CD14-positive monocyte (primary cell): ENCODE data around the gene FOXP1. TPM values are rescaled to one million over a fixed set of nuclear protein-coding genes. Genes with fewer than 3 reads are reported as not detected.

Source experiments
- DNase-seq, 3 donors: peaks; one replicate each; pipeline ENCODE4 v3.0.0-alpha.2; 2011 to 2022
- H2AFZ ChIP-seq: 2 replicates; pipeline ENCODE4 v1.6.0; 2012; ENCODE audit warnings: mild to moderate bottlenecking, low read depth, low read length, inconsistent platforms; ENCODE audit not compliant: insufficient read depth, poor library complexity, severe bottlenecking
- H3K27ac ChIP-seq, 2 donors: 1 replicate in 1 of 2; 2 replicates in 1 of 2; pipeline ENCODE4 v1.5.1; 2012 to 2013; ENCODE audit warnings: low read length in 2 of 2, control low read depth in 1 of 2, inconsistent platforms in 1 of 2, low read depth in 1 of 2, mild to moderate bottlenecking in 1 of 2
- H3K27me3 ChIP-seq, 2 donors: one replicate each; pipeline versions ENCODE4 v1.6.0 to v1.6.1; 2011 to 2013; ENCODE audit warnings: low read length in 2 of 2; ENCODE audit not compliant: control insufficient read depth in 2 of 2, insufficient read depth in 2 of 2
- H3K36me3 ChIP-seq, 2 donors: replicated peaks in 1 of 2; 1 replicate in 1 of 2; 2 replicates in 1 of 2; pipeline versions ENCODE4 v1.5.1 to v1.6.1; 2012 to 2013; ENCODE audit warnings: low read length in 2 of 2, control low read depth in 1 of 2, inconsistent platforms in 1 of 2, mild to moderate bottlenecking in 1 of 2; ENCODE audit not compliant: insufficient read depth in 2 of 2, control insufficient read depth in 1 of 2
- H3K4me1 ChIP-seq, 2 donors: 1 replicate in 1 of 2; 2 replicates in 1 of 2; pipeline versions ENCODE4 v1.5.1 to v1.6.1; 2012 to 2013; ENCODE audit warnings: low read length in 2 of 2, control low read depth in 1 of 2, inconsistent platforms in 1 of 2, mild to moderate bottlenecking in 1 of 2, moderate library complexity in 1 of 2; ENCODE audit not compliant: insufficient read depth in 2 of 2, control insufficient read depth in 1 of 2
- H3K4me2 ChIP-seq: replicated peaks from 2 replicates; pipeline ENCODE3; 2012; ENCODE audit warnings: low read length, moderate library complexity, mild to moderate bottlenecking; ENCODE audit not compliant: poor library complexity, severe bottlenecking; ENCODE audit errors: extremely low read depth
- H3K4me3 ChIP-seq, 3 experiments: fragments of 200-600 bp in 1 of 3; sonication (generic) in 1 of 3; replicated peaks in 1 of 3; 1 replicate in 2 of 3; 2 replicates in 1 of 3; pipeline ENCODE4 v1.5.1; 2011 to 2013; ENCODE audit warnings: low read length in 3 of 3, mild to moderate bottlenecking in 3 of 3, control low read depth in 2 of 3, low read depth in 2 of 3, inconsistent platforms in 1 of 3, moderate library complexity in 1 of 3
- H3K79me2 ChIP-seq: 2 replicates; pipeline ENCODE4 v1.6.0; 2012; ENCODE audit warnings: mild to moderate bottlenecking, control low read depth, inconsistent platforms, low read length, moderate library complexity; ENCODE audit not compliant: insufficient read depth
- H3K9ac ChIP-seq: 2 replicates; pipeline ENCODE4 v1.6.0; 2017; ENCODE audit warnings: low read length, mild to moderate bottlenecking; ENCODE audit not compliant: insufficient read depth, poor library complexity, severe bottlenecking
- H3K9me3 ChIP-seq, 2 donors: replicated peaks in 1 of 2; 1 replicate in 1 of 2; 2 replicates in 1 of 2; pipeline versions ENCODE4 v1.5.1 to v1.6.1; 2012 to 2013; ENCODE audit warnings: low read length in 2 of 2, control low read depth in 1 of 2; ENCODE audit not compliant: control insufficient read depth in 1 of 2, insufficient read depth in 1 of 2
- H4K20me1 ChIP-seq: 2 replicates; pipeline ENCODE4 v1.6.0; 2012; ENCODE audit warnings: mild to moderate bottlenecking, low read length, control low read depth, moderate library complexity; ENCODE audit not compliant: insufficient read depth
- H3K27ac Mint-ChIP-seq, 7 donors: one replicate each; pipeline ENCODE4 v1.8.0; 2020; ENCODE audit warnings: mild to moderate bottlenecking in 7 of 7, mixed read lengths in 7 of 7, moderate library complexity in 6 of 7, inconsistent platforms in 2 of 7
- H3K27me3 Mint-ChIP-seq, 3 donors: one replicate each; pipeline ENCODE4 v1.8.0; 2021 to 2022; ENCODE audit warnings: low read depth in 3 of 3, mild to moderate bottlenecking in 3 of 3, mixed read lengths in 3 of 3, moderate library complexity in 3 of 3, inconsistent platforms in 1 of 3
- H3K36me3 Mint-ChIP-seq, 2 donors: one replicate each; pipeline ENCODE4 v1.8.0; 2020; ENCODE audit warnings: mixed read lengths in 2 of 2, inconsistent platforms in 1 of 2, mild to moderate bottlenecking in 1 of 2
- H3K4me1 Mint-ChIP-seq: one replicate; pipeline ENCODE4 v1.8.0; 2020; ENCODE audit warnings: mild to moderate bottlenecking, mixed read lengths
- H3K4me3 Mint-ChIP-seq, 2 donors: one replicate each; pipeline ENCODE4 v1.8.0; 2020; ENCODE audit warnings: mild to moderate bottlenecking in 2 of 2, mixed read lengths in 2 of 2, moderate library complexity in 1 of 2
- H3K9me3 Mint-ChIP-seq, 7 donors: one replicate each; pipeline ENCODE4 v1.8.0; 2020 to 2022; ENCODE audit warnings: mixed read lengths in 7 of 7, mild to moderate bottlenecking in 6 of 7, moderate library complexity in 6 of 7, inconsistent platforms in 2 of 7
- CTCF ChIP-seq: fragments of 200-600 bp; IDR thresholded peaks from one replicate; pipeline ENCODE4 v1.8.0; 2022; ENCODE audit warnings: antibody characterized with exemption, mild to moderate bottlenecking
- WGBS: methylation state at CpG from one replicate; pipeline ENCODE4 v1.1.5; 2013; ENCODE audit warnings: missing lambda C conversion rate; ENCODE audit not compliant: insufficient coverage; 5-methylcytosine and 5-hydroxymethylcytosine counted together
- intact Hi-C, 2 donors: fragments of 100-400 bp; cut with micrococcal nuclease; formaldehyde crosslinking; loops; one replicate each; pipeline versions ENCODE4 v1.15.0 to v1.15.1; 2023
- polyA plus RNA-seq, 3 donors: library from polyadenylated mRNA; depleted of rRNA in 1 of 3; unstranded in 2 of 3; stranded (reverse) in 1 of 3; fragments of 300-500 nt in 2 of 3; fragments of >200 nt in 1 of 3; fragmentation: Illumina TruSeq in 2 of 3; gene quantifications; 1 replicate in 2 of 3; 2 replicates in 1 of 3; pipeline ENCODE4 v1.2.3, GENCODE V29; 2012 to 2021

FOXP1 gene
- polyA plus RNA-seq, 3 donors, result 25.7 to 42.6 (median 27.8) TPM

- Histone ChIP-seq H3K4me2 (no peak overlapping the region), H4K20me1 (peaks cover 44% of the 10 kb centered on the region), H3K79me2 (peaks cover 17% of the 10 kb centered on the region), H3K4me1 (no peaks in the 10 kb centered on the region), H3K27ac (no peak overlapping the region), H3K9me3 (no peaks in the 10 kb centered on the region), H3K27me3 (no peaks in the 10 kb centered on the region), H3K36me3 (peaks cover 2 to 8% of the 10 kb centered on the region in 2 donors), H3K4me3 (no peak overlapping the region), H2AFZ (no peak overlapping the region), H3K9ac (no peak overlapping the region)
- H3K4me3 Mint-ChIP-seq, result no peak overlapping the region
- H3K27me3 Mint-ChIP-seq, result no peaks in the 10 kb centered on the region
- intact Hi-C loops, result no loop called here
- H3K27ac Mint-ChIP-seq, result no peak overlapping the region
- peaks cover 4% of the 10 kb centered on the region for H3K4me1 Mint-ChIP-seq
- WGBS, result no CpG with 5 or more reads among the region's 1 CpG
- no peak for DNase-seq
- H3K36me3 Mint-ChIP-seq, result peaks cover 20 to 29% of the 10 kb centered on the region in 2 donors
- TF ChIP-seq CTCF, result no peak
- peaks cover 0 to 6% (median 3%) of the 10 kb centered on the region in 7 donors for H3K9me3 Mint-ChIP-seq
Observed at GRCh38 chr3:71012971-71013370, 570.6 kb downstream of the FOXP1 start.

GRCh38 chr3:71011565-71012287 is 571.8 kb downstream of the FOXP1 start:
- Mint-ChIP-seq H3K4me1 (peaks cover 4% of the 10 kb centered on the region), H3K36me3 (peaks cover 20 to 29% of the 10 kb centered on the region in 2 donors), H3K27me3 (no peaks in the 10 kb centered on the region), H3K9me3 (peaks cover 0 to 6% (median 3%) of the 10 kb centered on the region in 7 donors), H3K4me3 (no peak overlapping the region), H3K27ac (peak overlapping the region in 1 of 7 donors; percentile 42)
- peaks cover 53% of the 10 kb centered on the region for H4K20me1 ChIP-seq
- no peaks in the 10 kb centered on the region for H3K27me3 ChIP-seq
- WGBS, result no CpG with 5 or more reads among the region's 6 CpGs
- H3K4me3 ChIP-seq, result no peak overlapping the region
- H3K4me2 ChIP-seq, result no peak overlapping the region
- no peaks in the 10 kb centered on the region for H3K4me1 ChIP-seq
- peaks cover 17% of the 10 kb centered on the region for H3K79me2 ChIP-seq
- no peak overlapping the region for H3K27ac ChIP-seq
- peak in 2 of 3 donors; percentile 4 to 27 for DNase-seq
- H3K9ac ChIP-seq, result no peak overlapping the region
- intact Hi-C loops, result no loop called here
- H3K9me3 ChIP-seq, result no peaks in the 10 kb centered on the region
- H3K36me3 ChIP-seq, result peaks cover 2 to 8% of the 10 kb centered on the region in 2 donors
- no peak overlapping the region for H2AFZ ChIP-seq
- TF ChIP-seq CTCF, result no peak
